ENCODE measurements around the gene ALPL.

DNA sequence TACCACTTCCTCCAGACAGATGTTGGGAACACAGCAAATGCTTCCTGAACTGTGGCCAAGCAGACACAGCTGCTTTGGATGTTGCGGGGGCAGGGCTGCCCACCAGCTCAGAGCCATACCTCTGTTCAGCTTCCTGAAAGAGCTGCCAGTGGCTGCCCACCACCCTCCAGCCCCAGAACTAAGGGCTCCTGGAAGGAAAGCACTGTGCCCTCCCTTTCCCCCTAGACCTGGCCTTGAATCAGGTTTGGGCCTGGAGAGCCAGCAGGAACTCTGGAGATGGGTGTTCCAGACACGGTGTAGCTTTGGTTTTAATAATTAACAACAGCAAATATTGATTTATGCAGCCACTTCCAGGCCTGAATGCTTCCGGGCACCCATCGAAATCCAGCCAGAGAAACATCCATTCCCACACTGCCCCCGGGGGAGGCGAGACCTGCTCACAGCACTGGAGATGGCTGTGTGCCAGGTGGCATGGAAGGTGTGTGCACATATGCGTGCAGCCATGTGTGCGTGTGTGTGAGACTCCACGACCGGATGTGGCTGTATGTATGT lies 114.3 kb downstream of the ALPL start:
- no peak for TF ChIP-seq ZNF785 (tag by site-specific recombination; IDR thresholded peaks at IDR 0.05)
- TF ChIP-seq, protein P1, sequence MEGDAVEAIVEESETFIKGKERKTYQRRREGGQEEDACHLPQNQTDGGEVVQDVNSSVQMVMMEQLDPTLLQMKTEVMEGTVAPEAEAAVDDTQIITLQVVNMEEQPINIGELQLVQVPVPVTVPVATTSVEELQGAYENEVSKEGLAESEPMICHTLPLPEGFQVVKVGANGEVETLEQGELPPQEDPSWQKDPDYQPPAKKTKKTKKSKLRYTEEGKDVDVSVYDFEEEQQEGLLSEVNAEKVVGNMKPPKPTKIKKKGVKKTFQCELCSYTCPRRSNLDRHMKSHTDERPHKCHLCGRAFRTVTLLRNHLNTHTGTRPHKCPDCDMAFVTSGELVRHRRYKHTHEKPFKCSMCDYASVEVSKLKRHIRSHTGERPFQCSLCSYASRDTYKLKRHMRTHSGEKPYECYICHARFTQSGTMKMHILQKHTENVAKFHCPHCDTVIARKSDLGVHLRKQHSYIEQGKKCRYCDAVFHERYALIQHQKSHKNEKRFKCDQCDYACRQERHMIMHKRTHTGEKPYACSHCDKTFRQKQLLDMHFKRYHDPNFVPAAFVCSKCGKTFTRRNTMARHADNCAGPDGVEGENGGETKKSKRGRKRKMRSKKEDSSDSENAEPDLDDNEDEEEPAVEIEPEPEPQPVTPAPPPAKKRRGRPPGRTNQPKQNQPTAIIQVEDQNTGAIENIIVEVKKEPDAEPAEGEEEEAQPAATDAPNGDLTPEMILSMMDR (tag by site-specific recombination; IDR thresholded peaks at IDR 0.05) = no peak
- no peak for TF ChIP-seq ZNF324 (tag by site-specific recombination; IDR thresholded peaks at IDR 0.05)
- TF ChIP-seq, protein P2, sequence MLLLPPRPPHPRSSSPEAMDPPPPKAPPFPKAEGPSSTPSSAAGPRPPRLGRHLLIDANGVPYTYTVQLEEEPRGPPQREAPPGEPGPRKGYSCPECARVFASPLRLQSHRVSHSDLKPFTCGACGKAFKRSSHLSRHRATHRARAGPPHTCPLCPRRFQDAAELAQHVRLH (tag by site-specific recombination; IDR thresholded peaks at IDR 0.05) = no peak
- no peak for TF ChIP-seq ZNF24 (tag by site-specific recombination; IDR thresholded peaks at IDR 0.05)
- no peak for TF ChIP-seq ZNF221 (tag by site-specific recombination; IDR thresholded peaks at IDR 0.05; ENCODE audit: borderline replicate concordance)
- TF ChIP-seq, protein P3, sequence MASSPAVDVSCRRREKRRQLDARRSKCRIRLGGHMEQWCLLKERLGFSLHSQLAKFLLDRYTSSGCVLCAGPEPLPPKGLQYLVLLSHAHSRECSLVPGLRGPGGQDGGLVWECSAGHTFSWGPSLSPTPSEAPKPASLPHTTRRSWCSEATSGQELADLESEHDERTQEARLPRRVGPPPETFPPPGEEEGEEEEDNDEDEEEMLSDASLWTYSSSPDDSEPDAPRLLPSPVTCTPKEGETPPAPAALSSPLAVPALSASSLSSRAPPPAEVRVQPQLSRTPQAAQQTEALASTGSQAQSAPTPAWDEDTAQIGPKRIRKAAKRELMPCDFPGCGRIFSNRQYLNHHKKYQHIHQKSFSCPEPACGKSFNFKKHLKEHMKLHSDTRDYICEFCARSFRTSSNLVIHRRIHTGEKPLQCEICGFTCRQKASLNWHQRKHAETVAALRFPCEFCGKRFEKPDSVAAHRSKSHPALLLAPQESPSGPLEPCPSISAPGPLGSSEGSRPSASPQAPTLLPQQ (tag by site-specific recombination; IDR thresholded peaks at IDR 0.05) = no peak
- TF ChIP-seq ZSCAN30 (tag by site-specific recombination; IDR thresholded peaks at IDR 0.05) = no peak
- no peak for TF ChIP-seq ZNF114 (tag by site-specific recombination; IDR thresholded peaks at IDR 0.05)
- TF ChIP-seq YY1 (tag by site-specific recombination; IDR thresholded peaks at IDR 0.05) = no peak
- TF ChIP-seq SP2 (tag by site-specific recombination; IDR thresholded peaks at IDR 0.05) = no peak
